ENCODE results near the gene NFATC4.

The NFATC4 gene

DNA sequence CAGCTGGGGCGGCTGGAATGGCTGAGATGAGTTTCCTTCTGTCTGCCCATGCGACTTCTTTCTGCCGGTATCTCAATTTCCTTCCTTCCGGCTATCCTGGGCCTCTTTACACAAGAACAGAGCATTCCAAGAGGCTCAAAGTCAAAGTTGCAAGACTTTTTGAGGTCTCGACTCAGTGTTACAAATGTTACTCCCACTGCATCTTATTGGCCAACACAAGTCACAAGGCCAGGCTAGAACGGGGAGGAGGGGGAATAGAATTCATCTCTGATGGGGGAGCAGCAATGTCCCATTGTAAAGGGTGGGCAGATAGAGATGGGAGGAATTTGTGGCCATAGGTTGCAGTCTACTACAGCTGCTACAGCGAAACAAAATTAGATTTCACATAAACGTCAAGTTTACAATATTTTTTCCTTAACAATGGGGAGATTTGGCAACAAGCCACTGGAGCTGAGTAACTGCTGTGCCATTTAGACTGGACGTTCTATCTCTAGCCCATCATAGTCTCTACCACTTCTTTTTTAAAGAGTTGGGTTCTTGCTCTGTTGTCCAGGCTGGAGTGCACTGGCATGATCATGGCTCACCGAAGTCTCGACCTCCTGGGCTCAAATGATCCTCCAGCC is 21.4 kb downstream of the NFATC4 start:
- no peak for DNase-seq (ENCODE audit: low read depth)

GRCh38 chr14:24390701-24391468 is 22.9 kb downstream of the NFATC4 start:
- no peak for DNase-seq (ENCODE audit: low read depth)

DNA sequence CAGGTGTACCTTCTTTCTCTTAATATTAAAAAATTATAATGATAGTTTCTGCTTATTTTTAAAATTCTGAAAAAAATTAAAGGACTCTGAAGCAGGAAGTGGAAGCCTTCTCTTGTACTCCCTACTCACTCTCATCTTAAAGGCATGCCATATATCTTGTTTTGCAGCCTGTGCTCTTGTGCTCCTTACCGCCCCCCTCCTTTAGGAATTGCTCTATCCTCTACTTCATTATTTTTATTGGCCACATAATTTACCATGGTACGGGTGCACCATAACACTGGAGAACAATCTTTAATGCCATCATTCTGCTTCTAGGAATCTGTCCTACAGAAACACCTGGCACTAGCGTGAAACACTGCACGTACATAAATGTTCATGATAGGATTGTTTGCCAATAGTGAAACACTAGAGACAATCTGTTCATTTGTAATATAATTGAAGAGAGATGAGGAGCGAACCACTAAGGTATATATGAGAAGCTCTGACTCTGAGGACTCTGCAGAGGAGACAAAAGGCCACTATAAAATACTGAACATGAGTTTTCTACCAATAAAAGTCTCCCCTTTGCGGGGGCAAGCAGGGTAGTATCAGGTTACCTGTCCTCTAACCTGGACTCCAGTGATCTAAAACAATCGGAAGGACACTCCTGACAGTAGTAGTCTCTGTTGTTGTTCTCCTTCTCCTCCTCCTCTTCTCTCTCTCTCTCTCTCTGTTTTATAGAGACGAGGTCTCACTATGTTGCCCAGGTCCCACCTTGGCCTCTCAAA is 24.5 kb downstream of the NFATC4 start:
- no peak for DNase-seq (ENCODE audit: low read depth)

DNA sequence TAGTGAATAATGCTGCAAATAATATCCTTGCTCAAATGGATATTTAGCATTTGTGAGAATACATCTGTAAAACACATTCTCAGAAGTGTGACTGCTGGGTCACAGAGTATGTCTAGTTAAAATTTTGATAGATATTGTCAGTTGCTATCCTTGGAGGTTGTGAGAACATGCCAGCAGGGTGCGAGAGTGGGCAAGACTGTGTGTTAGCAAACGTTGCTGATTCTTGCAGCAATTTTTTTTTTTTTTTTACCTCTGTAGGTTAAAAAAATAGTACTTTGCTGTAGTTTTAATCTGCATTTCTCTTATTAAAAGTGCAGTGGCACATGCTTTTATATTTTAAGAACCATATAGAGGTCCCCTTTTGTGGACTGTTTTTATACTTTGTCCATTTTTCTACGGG is 26.3 kb downstream of the NFATC4 start:
- DNase-seq (ENCODE audit: low read depth): no peak

- DNase-seq (ENCODE audit: low read depth): no peak
Observed at GRCh38 chr14:24395609-24396582, 27.9 kb downstream of the NFATC4 start.

- DNase-seq (ENCODE audit: low read depth): no peak
Observed at GRCh38 chr14:24397639-24398292, 29.8 kb downstream of the NFATC4 start.

DNA sequence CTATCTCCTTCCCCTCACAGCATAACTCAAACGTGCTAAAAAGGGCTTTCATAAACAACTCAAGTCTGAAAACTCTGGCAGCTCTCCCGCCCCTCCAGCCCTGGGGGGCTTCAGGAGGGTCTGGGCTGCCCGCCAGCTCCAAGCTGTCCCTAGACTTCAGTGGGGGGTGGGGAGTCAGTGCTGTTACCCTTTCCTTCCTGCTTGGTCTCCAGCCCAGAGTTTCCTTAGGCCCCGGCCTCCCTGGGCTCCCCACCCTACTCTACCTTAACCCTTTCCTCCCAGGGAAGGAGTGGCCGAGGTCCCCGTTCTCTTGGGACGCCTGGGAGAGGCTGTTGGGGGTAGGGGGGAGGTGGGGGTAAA is 30.3 kb downstream of the NFATC4 start:
- no peak for DNase-seq (ENCODE audit: low read depth)

GRCh38 chr14:24398653-24399446 is 30.9 kb downstream of the NFATC4 start, which contains the start of gene NYNRIN:
Gene NYNRIN, plus strand, starts transcription at chr14:24399003. Its CDS starts 244 bp downstream, at chr14:24399247.
- DNase-seq (ENCODE audit: low read depth): peak; percentile 12

DNA sequence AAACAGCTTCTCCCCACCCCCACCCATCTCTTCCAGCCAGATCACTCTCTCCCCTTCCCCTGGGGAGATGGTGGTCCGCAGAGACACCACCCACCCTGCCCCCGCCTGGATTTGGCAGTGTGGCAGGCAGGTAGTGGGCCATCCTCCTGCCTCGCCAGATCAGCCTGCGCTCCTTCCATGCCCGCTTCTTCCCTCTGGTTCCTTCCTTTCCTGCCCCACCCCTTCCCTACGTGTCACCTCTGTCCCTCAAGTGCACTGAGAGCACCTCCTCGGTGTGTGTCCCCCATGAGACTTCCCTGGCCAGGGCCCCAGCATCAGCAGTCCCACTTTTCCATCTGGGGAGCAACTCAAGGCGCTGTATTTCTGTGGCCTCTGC is 31.5 kb downstream of the NFATC4 start:
- DNase-seq (ENCODE audit: low read depth): no peak

- no peak for DNase-seq (ENCODE audit: low read depth)
Observed at GRCh38 chr14:24399999-24400718, 32.2 kb downstream of the NFATC4 start.

DNA sequence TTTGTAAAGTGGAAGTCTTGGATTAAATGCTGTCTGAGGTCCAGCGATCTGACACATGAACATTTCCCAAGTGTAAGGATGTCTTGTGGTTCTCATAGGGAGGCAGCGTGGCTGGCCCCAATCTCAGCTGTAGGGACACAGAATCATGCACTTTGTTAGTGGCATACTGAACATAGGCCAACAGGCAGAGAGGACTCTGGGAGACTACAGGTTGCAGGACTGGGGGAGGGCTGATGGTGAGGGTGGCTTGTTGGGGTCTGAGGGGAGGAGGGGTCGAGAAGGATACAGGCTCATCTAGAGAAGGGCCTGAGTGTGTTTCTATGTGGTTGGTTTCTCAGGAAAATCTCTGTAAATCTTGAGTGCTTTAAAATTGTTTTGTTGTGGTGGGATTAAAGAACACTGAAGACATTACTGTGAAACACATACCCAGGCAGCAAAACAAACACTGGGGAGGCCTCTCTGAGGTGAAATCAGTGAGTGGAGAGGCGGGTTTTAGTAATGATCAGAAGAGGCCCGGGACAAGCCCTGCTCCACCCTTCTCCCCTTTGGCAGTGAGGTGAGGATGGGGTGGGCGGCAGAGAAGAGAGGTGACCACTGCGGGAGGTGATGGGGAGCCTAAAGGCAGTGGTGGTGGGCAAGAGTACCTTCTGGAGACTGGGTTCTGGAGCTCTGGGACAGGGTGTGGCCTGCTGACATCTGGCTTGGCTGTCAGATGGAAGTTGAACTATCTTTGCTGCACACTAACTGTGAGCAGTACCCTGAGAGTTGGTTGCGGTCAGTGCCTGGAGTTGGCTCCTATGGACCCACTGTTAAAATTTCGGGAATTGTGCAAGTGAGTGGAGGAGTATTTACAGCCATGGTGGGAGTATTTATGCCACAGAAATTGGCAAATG is 34.1 kb downstream of the NFATC4 start:
- DNase-seq (ENCODE audit: low read depth): no peak

DNA sequence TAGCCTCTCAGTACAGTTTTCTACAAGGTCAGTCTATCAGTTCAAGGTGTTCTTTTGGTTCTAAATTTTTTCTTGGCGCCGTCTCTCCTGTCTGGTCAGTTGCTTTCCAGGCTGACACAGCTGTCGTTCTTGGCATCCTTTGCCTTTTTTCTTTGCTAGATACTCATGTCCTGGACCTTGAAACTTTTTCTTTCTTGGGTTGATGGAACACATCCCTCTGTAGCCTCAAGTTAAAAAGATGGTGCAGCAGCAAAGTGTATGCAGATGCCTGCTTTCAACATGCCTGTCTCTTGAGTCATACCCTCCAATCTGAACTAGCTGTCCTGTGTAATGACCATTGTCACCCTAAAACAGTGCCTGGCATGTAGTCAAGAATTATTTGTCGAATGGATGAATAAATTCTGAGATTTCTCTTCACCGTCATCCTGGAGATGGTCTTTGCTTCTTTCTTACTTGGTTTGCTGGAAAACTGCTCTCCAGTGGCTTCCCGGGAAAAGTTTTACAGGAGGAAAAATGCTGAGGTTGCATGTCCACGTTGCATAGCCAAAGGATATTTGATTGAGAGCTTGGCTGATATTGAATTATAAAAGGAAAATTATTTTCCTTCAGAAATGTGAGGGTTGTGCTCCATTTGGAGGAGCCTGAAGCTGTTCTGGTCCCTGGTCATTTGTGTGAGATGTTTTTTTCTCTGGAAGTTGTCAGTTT is 35.5 kb downstream of the NFATC4 start:
- no peak for DNase-seq (ENCODE audit: low read depth)

- DNase-seq (ENCODE audit: low read depth): no peak
Observed at GRCh38 chr14:24404814-24405213, 36.8 kb downstream of the NFATC4 start.

- no peak for DNase-seq (ENCODE audit: low read depth)
Observed at GRCh38 chr14:24406416-24406815, 38.4 kb downstream of the NFATC4 start.

DNA sequence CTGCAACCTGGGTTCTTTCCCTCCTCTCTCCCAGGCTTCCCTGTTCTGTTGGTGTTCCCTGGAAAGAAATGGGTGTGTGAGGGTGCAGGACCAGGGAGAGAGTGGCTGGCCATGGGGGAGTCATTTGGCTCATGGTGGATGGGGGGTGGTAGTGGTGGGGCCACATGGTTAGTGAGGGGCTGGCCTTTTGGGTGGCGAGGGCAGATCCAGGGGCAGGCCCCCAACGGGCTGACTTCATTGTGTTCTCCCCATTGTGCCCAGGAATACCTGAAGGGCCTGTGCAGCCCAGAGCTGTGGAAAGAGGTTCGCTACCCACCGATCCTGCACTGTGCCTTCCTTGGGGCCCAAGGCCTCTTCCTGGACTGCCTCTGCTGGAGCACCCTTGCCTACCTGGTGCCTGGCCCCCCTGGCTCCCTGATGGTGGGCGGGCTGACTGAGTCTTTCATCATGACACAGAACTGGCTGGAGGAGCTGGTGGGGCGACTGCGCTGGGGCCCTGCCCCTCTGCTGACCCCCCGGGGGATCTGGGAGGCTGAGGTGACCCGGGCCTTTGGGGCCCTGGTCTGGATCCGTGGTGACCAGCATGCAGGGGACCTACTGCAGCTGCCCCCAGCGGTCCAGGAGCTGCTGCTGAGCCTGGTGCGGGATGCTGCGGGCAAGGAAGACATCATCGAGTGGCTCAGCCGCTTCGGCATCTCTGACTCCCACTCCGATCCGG is 39.8 kb downstream of the NFATC4 start:
- no peak for DNase-seq (ENCODE audit: low read depth)

- no peak for DNase-seq (ENCODE audit: low read depth)
Observed at GRCh38 chr14:24408764-24409163, 40.8 kb downstream of the NFATC4 start.

GRCh38 chr14:24409192-24409591 is 41.2 kb downstream of the NFATC4 start:
- no peak for DNase-seq (ENCODE audit: low read depth)
